Fibroblast of skin of right biceps (primary cell): Measurements from ENCODE around the gene SH3RF3.
A peak's percentile ranks its signal among the peaks of the same experiment; 100 is the strongest.

Source experiments
- DNase-seq: peaks from one replicate; pipeline ENCODE4 v3.0.0-alpha.2; 2013

Gene SH3RF3

GRCh38 chr2:109290887-109291643 is 162.1 kb downstream of the SH3RF3 start:
- DNase-seq, result peak; percentile 19

GRCh38 chr2:109292386-109292785 is 163.4 kb downstream of the SH3RF3 start:
- no peak for DNase-seq

GRCh38 chr2:109293663-109294062 is 164.7 kb downstream of the SH3RF3 start:
- no peak for DNase-seq

GRCh38 chr2:109294523-109294922 is 165.5 kb downstream of the SH3RF3 start:
- DNase-seq, result no peak

- DNase-seq, result no peak
Observed at GRCh38 chr2:109295070-109295780, 166.2 kb downstream of the SH3RF3 start.

- DNase-seq, result no peak
Observed at GRCh38 chr2:109295781-109296117, 166.7 kb downstream of the SH3RF3 start.

GRCh38 chr2:109297566-109298490 is 168.8 kb downstream of the SH3RF3 start:
- no peak for DNase-seq

GRCh38 chr2:109298851-109299250 is 169.8 kb downstream of the SH3RF3 start:
- DNase-seq, result no peak

GRCh38 chr2:109299536-109299935 is 170.5 kb downstream of the SH3RF3 start:
- no peak for DNase-seq

GRCh38 chr2:109300582-109300981 is 171.6 kb downstream of the SH3RF3 start:
- no peak for DNase-seq

- DNase-seq, result no peak
Observed at GRCh38 chr2:109301746-109302145, 172.7 kb downstream of the SH3RF3 start.

- DNase-seq, result no peak
Observed at GRCh38 chr2:109302319-109302718, 173.3 kb downstream of the SH3RF3 start.

GRCh38 chr2:109304242-109304641 is 175.2 kb downstream of the SH3RF3 start:
- no peak for DNase-seq

- DNase-seq, result no peak
Observed at GRCh38 chr2:109304731-109305470, 175.9 kb downstream of the SH3RF3 start.

GRCh38 chr2:109305490-109306167 is 176.6 kb downstream of the SH3RF3 start:
- DNase-seq, result no peak

GRCh38 chr2:109306190-109306589 is 177.2 kb downstream of the SH3RF3 start:
- DNase-seq, result no peak

- no peak for DNase-seq
Observed at GRCh38 chr2:109311771-109312170, 182.8 kb downstream of the SH3RF3 start.

- no peak for DNase-seq
Observed at GRCh38 chr2:109312902-109313301, 183.9 kb downstream of the SH3RF3 start.

GRCh38 chr2:109313343-109313742 is 184.3 kb downstream of the SH3RF3 start:
- DNase-seq, result no peak

- no peak for DNase-seq
Observed at GRCh38 chr2:109316091-109316490, 187.1 kb downstream of the SH3RF3 start.

GRCh38 chr2:109317471-109318095 is 188.6 kb downstream of the SH3RF3 start:
- DNase-seq, result peak; percentile 10
